Right lobe of liver (tissue), 4 donors: Measurements from ENCODE around the gene NUMA1.

Experiments used
- POLR2A ChIP-seq: fragments of 450-650 bp; IDR thresholded peaks from one replicate; pipeline ENCODE4 v1.6.1; 2017; ENCODE audit warnings: antibody characterized with exemption, mild to moderate bottlenecking
- TF ChIP-seq, protein P1 (sequence below), 4 donors: fragments of 200-600 bp in 3 of 4; fragments of 450-650 bp in 1 of 4; IDR thresholded peaks; one replicate each; pipeline versions ENCODE4 v1.5.1 to v1.8.0; 2016 to 2022; ENCODE audit warnings: antibody characterized with exemption in 4 of 4, mild to moderate bottlenecking in 2 of 4
- donor health status: DM: no; HTN: no; CAD: no.
- donor health status: DM: no; HTN: no; CAD: no.
- donor health status: DM: no; HTN: yes; CAD: no.

DNA sequence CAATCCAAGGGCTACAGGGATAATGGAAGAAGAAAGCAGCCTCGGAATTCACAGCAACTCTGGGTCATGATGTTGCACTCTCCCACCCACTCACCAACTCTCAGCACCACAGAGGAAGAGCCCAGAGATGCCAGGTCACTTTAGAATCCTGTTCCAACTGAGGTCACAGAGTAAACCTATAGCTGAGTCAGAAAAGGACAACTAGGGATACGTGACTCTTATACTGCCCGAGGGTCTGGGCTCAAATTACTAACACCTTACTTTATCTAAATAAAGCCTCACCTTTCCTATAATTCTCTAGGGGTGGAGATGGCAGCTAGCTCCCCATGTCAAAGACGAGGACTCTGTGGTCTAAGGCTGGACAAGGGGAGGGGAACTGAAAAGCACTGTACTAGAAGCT is 57.0 kb downstream of the NUMA1 start:
- TF ChIP-seq, protein P1, sequence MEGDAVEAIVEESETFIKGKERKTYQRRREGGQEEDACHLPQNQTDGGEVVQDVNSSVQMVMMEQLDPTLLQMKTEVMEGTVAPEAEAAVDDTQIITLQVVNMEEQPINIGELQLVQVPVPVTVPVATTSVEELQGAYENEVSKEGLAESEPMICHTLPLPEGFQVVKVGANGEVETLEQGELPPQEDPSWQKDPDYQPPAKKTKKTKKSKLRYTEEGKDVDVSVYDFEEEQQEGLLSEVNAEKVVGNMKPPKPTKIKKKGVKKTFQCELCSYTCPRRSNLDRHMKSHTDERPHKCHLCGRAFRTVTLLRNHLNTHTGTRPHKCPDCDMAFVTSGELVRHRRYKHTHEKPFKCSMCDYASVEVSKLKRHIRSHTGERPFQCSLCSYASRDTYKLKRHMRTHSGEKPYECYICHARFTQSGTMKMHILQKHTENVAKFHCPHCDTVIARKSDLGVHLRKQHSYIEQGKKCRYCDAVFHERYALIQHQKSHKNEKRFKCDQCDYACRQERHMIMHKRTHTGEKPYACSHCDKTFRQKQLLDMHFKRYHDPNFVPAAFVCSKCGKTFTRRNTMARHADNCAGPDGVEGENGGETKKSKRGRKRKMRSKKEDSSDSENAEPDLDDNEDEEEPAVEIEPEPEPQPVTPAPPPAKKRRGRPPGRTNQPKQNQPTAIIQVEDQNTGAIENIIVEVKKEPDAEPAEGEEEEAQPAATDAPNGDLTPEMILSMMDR (IDR thresholded peaks at IDR 0.05) = no peak
- TF ChIP-seq POLR2A = no peak
